ENCODE measurements around the gene LTBP1.

DNA sequence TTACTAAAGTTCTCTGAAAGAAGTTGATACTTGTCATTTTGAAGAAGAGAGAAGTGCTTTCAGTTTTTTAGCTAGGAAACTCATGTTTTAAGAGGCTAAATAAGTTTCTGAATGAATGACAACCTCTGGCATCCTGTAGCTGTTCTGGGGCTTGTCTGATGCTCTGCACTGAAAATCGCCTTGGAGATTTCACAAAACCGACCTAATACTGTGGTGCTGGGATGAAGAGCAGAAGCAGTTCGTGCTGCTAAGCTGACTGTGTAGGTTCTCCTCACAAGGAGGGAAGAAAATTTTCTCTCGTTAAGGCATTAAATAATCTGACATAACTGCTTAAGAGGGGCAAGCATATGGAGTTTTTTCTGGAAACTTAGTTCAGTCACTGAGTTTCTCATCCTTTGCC is 193.2 kb downstream of the LTBP1 start:
- no peak for TF ChIP-seq EP300 (IDR thresholded peaks at IDR 0.05)
- TF ChIP-seq, protein P1, sequence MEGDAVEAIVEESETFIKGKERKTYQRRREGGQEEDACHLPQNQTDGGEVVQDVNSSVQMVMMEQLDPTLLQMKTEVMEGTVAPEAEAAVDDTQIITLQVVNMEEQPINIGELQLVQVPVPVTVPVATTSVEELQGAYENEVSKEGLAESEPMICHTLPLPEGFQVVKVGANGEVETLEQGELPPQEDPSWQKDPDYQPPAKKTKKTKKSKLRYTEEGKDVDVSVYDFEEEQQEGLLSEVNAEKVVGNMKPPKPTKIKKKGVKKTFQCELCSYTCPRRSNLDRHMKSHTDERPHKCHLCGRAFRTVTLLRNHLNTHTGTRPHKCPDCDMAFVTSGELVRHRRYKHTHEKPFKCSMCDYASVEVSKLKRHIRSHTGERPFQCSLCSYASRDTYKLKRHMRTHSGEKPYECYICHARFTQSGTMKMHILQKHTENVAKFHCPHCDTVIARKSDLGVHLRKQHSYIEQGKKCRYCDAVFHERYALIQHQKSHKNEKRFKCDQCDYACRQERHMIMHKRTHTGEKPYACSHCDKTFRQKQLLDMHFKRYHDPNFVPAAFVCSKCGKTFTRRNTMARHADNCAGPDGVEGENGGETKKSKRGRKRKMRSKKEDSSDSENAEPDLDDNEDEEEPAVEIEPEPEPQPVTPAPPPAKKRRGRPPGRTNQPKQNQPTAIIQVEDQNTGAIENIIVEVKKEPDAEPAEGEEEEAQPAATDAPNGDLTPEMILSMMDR (IDR thresholded peaks at IDR 0.05): no peak
- no peak for TF ChIP-seq POLR2A (IDR thresholded peaks at IDR 0.05)

All from suprapubic skin (tissue), 3 donors.